BJ (cell line): ENCODE data around the gene LCAT. TPM values are rescaled to one million over a fixed set of nuclear protein-coding genes. Genes with fewer than 3 reads are reported as not detected.
"Not testable (repeated sequence)": the region's sequence is repeated elsewhere in the genome, so short reads cannot be mapped to it uniquely, and the experiment has no call there.

Experiments used
- CTCF ChIA-PET: fragments of 350-600 bp; formaldehyde crosslinking; extraction: SDS; loops from one replicate; lab custom pipeline; 2021; ENCODE audit warnings: antibody characterized with exemption, inconsistent platforms; lab: Yijun Ruan, JAX
- POLR2A ChIA-PET: fragments of 300-600 bp; sonication (Branson Sonifier 250); formaldehyde crosslinking; extraction: SDS; loops from one replicate; lab custom pipeline; 2021; ENCODE audit warnings: antibody characterized with exemption; lab: Charles Lee
- DNase-seq: peaks from one replicate; pipeline ENCODE4 v3.0.0-alpha.2; 2011; ENCODE audit warnings: low read depth
- H3K27me3 ChIP-seq: 2 replicates; pipeline ENCODE4 v1.6.0; 2011; ENCODE audit warnings: low read length; ENCODE audit not compliant: control insufficient read depth, insufficient read depth
- H3K36me3 ChIP-seq: 2 replicates; pipeline ENCODE4 v1.5.1; 2011; ENCODE audit warnings: low read length; ENCODE audit not compliant: control insufficient read depth, insufficient read depth
- H3K4me3 ChIP-seq: 2 replicates; pipeline ENCODE4 v1.5.1; 2011; ENCODE audit warnings: low read depth, mild to moderate bottlenecking, control low read depth, low read length
- polyA plus RNA-seq: library from polyadenylated mRNA; depleted of rRNA; stranded (reverse); fragments of >200 nt; gene quantifications from 2 replicates; pipeline ENCODE4 v1.2.3, GENCODE V29; 2011
- TF ChIP-seq, protein P1 (sequence below): IDR thresholded peaks from 2 replicates; pipeline ENCODE4 v1.5.1; 2011; ENCODE audit warnings: low read depth, mild to moderate bottlenecking, control low read depth, inconsistent platforms, low read length, moderate library complexity; ENCODE audit not compliant: insufficient read depth

Gene LCAT
- polyA plus RNA-seq, 1 experiment: 13.6 TPM

DNA sequence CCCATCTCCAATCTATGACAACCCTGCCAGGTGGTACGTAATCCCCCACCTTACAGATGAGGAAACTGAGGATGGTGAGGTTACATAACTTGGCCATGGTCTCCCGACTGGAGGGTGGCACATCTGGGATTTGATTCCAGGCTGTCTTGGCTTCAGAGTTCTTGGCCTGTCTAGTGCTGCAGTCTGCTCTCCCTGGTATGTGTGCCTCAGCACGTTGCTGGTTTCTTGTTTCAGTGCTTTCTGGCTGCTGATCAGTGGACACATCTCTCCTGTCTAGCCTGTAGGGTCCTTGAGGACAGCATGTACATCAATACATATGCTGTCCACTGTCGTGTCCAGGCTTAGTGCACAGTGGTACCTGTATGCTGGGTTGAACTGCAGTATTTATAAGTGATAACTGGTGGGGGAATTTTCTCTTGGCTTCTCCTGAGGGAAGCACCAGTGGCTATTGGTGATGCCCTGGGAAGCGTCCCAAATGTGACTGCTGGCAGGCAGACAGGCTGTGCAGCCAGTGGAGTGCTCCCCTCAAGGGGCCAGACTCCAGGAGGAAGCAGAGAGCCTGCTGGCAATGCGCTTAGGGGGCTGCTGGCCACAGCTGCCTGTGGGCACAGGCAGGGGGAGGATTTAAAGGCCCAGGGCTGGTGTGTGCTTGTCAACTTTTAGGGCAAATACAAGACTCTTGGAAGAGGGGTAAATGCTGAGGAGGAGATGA is 26.6 kb downstream of the LCAT start:
- DNase-seq: no peak
- ChIA-PET CTCF (interaction anchor here (0.6 to 3.9 kb wide), 6 partner anchors 11 to 245 kb away, joined by 4 to 19 read pairs (median 7); partner anchors contain the start of gene NRN1L), POLR2A (interaction anchor here (0.6 kb wide), 1 partner anchor 19 kb away, joined by 3 read pairs; no protein-coding TSS in a partner anchor)
- TF ChIP-seq, protein P1, sequence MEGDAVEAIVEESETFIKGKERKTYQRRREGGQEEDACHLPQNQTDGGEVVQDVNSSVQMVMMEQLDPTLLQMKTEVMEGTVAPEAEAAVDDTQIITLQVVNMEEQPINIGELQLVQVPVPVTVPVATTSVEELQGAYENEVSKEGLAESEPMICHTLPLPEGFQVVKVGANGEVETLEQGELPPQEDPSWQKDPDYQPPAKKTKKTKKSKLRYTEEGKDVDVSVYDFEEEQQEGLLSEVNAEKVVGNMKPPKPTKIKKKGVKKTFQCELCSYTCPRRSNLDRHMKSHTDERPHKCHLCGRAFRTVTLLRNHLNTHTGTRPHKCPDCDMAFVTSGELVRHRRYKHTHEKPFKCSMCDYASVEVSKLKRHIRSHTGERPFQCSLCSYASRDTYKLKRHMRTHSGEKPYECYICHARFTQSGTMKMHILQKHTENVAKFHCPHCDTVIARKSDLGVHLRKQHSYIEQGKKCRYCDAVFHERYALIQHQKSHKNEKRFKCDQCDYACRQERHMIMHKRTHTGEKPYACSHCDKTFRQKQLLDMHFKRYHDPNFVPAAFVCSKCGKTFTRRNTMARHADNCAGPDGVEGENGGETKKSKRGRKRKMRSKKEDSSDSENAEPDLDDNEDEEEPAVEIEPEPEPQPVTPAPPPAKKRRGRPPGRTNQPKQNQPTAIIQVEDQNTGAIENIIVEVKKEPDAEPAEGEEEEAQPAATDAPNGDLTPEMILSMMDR: no peak
- H3K36me3 ChIP-seq: peaks cover 9% of the 10 kb centered on the region
- no peak overlapping the region for H3K4me3 ChIP-seq
- no peaks in the 10 kb centered on the region for H3K27me3 ChIP-seq

DNA sequence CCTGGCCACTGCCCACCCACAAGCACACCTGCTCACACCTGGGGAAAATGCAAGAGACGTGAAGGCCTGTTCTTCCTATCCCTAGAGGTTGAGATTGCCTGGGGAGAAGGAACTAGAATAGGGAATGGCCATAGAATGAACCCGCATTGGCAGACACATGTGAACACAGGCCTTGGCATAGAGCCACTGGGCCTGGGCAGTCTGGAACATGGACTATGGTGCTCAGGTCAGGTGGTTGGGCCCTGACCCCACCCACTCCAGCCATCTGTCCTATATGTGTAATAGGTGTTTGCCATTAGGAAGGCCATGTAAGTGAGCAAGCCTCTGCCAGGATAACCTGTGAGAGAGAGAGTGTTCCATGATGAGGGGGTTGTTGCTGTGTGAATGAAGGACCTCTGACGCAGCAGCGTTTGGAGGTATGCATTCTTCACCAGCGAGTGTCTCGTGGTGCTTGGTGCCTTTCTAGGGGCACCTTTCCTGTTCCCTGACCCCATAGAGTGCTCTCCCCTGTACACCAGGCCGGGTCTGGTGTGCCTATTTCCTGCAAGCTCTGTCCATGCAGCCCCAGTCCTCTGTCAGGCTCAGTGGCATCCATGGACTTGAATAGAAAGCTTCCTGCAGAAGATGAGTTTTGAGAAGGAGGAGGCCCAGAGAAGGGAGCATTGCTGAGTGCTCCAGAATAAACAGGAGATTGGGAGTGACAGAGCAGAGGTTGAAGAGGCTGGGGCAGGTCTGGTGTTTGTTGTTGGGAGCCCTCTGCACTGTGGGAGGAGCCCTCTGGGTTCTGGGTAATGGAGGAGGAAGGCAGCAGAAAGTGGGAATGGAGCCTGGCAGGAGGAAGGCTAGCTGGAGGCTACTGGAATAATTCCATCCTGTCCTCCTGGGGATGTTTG is 27.8 kb downstream of the LCAT start:
- ChIA-PET CTCF (interaction anchor here (1.0 to 3.7 kb wide), 5 partner anchors 9 to 100 kb away, joined by 3 to 18 read pairs (median 6); partner anchors contain the start of gene NRN1L), POLR2A (no interaction called here)
- H3K36me3 ChIP-seq: peaks cover 9% of the 10 kb centered on the region
- no peaks in the 10 kb centered on the region for H3K27me3 ChIP-seq
- TF ChIP-seq, protein P1: no peak
- no peak for DNase-seq
- no peak overlapping the region for H3K4me3 ChIP-seq

DNA sequence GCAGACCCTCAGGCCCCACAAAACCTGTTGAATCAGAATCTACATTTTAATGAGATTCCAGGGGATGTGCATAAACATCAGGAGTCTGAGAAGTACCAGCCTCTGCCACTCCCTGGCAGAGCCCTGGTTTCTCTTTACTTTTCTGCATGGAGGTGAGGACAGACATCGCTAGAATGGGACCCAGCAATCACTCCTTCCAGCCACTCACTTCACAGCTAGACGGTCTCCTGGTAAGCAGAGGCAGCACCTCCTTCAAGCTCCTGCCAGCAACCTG is 28.5 kb downstream of the LCAT start:
- peaks cover 11% of the 10 kb centered on the region for H3K36me3 ChIP-seq
- DNase-seq, H3K4me3 ChIP-seq, POLR2A ChIA-PET, H3K27me3 ChIP-seq: not testable (repeated sequence)
- CTCF ChIA-PET: interaction anchor here (1.0 to 3.7 kb wide), 5 partner anchors 10 to 99 kb away, joined by 3 to 18 read pairs (median 6); partner anchors contain the start of gene NRN1L

DNA sequence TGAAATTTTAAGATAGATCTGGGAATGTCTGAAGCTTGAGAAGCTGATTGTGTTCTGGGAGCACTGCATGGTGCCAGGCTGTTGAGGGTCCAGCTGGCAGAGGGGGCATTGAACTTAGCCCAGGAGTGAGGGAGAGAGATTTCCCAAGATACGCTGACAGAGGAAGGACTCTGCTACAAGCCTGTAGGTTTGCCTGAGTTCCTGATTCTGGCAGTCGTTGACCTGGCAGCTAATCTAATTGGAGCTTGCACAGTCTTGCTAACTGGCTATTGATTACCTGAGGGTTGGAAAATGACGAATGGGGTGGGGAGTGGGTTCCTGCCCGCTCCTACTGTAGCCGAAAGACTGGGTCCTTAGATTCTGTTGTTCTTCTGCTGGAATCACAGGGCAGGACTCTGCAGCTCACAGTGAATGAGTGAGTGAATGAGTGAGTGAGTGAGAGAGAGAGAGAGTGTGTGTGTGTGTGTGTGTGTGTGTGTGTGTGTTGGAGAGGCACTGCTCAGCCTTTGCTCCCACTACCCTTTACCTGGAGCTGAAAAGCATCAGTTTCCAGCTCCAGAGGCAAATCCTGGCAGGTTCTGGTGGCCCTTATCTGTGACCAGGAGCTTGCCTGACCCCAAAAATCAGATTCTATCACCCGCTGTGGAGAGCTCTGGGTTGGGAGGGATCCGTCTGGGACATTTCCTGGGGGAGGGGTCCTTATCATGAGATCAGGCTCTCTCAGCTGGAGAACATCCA is 29.0 kb downstream of the LCAT start:
- peaks cover 11% of the 10 kb centered on the region for H3K36me3 ChIP-seq
- H3K4me3 ChIP-seq: no peak overlapping the region
- ChIA-PET CTCF (interaction anchor here (1.0 to 3.7 kb wide), 6 partner anchors 10 to 242 kb away, joined by 3 to 18 read pairs (median 6); partner anchors contain the start of gene NRN1L), POLR2A (no interaction called here)
- no peaks in the 10 kb centered on the region for H3K27me3 ChIP-seq
- TF ChIP-seq, protein P1: no peak
- DNase-seq: no peak

DNA sequence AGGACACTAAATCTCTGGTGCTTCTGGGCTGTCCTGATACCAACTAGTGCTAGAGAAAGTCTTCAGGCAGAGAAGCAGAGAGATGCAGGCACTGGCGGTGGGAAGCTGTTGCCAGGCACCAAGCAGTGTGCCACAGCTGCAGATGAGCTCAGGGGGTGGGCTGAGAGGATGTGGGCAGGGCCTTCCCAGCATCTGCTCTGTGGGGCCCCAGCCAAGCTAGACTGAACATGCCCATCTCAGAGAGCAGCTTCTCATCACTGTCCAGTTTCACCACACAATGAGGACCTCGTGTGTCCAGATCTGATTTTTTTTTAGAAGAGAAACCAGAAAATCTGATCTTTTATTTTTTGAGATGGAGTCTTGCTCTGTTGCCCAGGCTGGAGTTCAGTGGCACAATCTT is 33.8 kb downstream of the LCAT start:
- ChIA-PET POLR2A (no interaction called here), CTCF (interaction anchor here (0.6 to 5.9 kb wide), 6 partner anchors 13 to 393 kb away, joined by 3 to 32 read pairs (median 4); partner anchors contain the start of genes CTRL and NRN1L)
- Histone ChIP-seq H3K36me3 (peaks cover 14% of the 10 kb centered on the region), H3K27me3 (no peaks in the 10 kb centered on the region), H3K4me3 (no peak overlapping the region)
- DNase-seq: no peak
- TF ChIP-seq, protein P1: no peak
